Neural cell (in vitro differentiated cells): ENCODE results near the gene CPM. TPM values are rescaled to one million over a fixed set of nuclear protein-coding genes. Genes with fewer than 3 reads are reported as not detected.
"Not testable (repeated sequence)": the region's sequence is repeated elsewhere in the genome, so short reads cannot be mapped to it uniquely, and the experiment has no call there.

Experiments
- H2AFZ ChIP-seq: fragments of 200-600, 300-800 bp; sonication (generic), shearing (Covaris generic); 2 replicates; pipeline ENCODE4 v1.6.0; 2014; ENCODE audit warnings: low read depth, mild to moderate bottlenecking, antibody characterized with exemption, low read length, moderate library complexity
- H3F3A ChIP-seq: fragments of 200-600 bp; shearing (Covaris generic); 2 replicates; pipeline ENCODE4 v1.6.1; 2016; ENCODE audit warnings: mild to moderate bottlenecking, moderate library complexity, mixed read lengths, antibody characterized with exemption, low read length; ENCODE audit not compliant: insufficient read depth, poor library complexity, severe bottlenecking
- H3K27ac ChIP-seq: fragments of 200-600, 300-800 bp; sonication (generic), shearing (Covaris generic); 2 replicates; pipeline ENCODE4 v1.5.1; 2014; ENCODE audit warnings: mild to moderate bottlenecking, low read length, moderate library complexity
- H3K27me3 ChIP-seq: fragments of 300-800, 200-600 bp; sonication (generic), shearing (Covaris generic); 2 replicates; pipeline ENCODE4 v1.6.0; 2014; ENCODE audit warnings: mild to moderate bottlenecking, low read depth, low read length, moderate library complexity; ENCODE audit not compliant: insufficient read depth
- H3K36me3 ChIP-seq: fragments of 300-800, 200-600 bp; sonication (generic), shearing (Covaris generic); 2 replicates; pipeline ENCODE4 v1.5.1; 2014; ENCODE audit warnings: mild to moderate bottlenecking, antibody characterized with exemption, low read length, moderate library complexity; ENCODE audit not compliant: insufficient read depth
- H3K4me2 ChIP-seq: fragments of 300-800, 200-600 bp; sonication (generic), shearing (Covaris generic); 2 replicates; pipeline ENCODE4 v1.6.0; 2014; ENCODE audit warnings: mild to moderate bottlenecking, low read length
- H3K4me3 ChIP-seq: fragments of 300-800, 200-600 bp; sonication (generic), shearing (Covaris generic); 2 replicates; pipeline ENCODE4 v1.5.1; 2014; ENCODE audit warnings: mild to moderate bottlenecking, low read length, moderate library complexity
- H3K79me2 ChIP-seq: fragments of 200-600 bp; shearing (Covaris generic); replicated peaks from 2 replicates; pipeline ENCODE4 v1.6.0; 2014; ENCODE audit warnings: mild to moderate bottlenecking, low read length, moderate library complexity; ENCODE audit not compliant: insufficient read depth
- H3K9ac ChIP-seq: fragments of 300-800, 200-600 bp; sonication (generic), shearing (Covaris generic); 2 replicates; pipeline ENCODE4 v1.6.1; 2016; ENCODE audit warnings: mild to moderate bottlenecking, low read length, mixed read lengths
- H3K9me2 ChIP-seq: fragments of 200-600 bp; shearing (Covaris generic); 2 replicates; pipeline ENCODE4 v1.6.1; 2016; ENCODE audit warnings: mild to moderate bottlenecking, low read length, mixed read lengths; ENCODE audit not compliant: insufficient read depth
- H3K9me3 ChIP-seq: fragments of 200-600, 300-800 bp; sonication (generic), shearing (Covaris generic); 2 replicates; pipeline ENCODE4 v1.6.1; 2016; ENCODE audit warnings: mild to moderate bottlenecking, mixed run types, low read length, moderate library complexity, mixed read lengths
- H4K20me1 ChIP-seq: fragments of 200-600 bp; shearing (Covaris generic); 2 replicates; pipeline ENCODE4 v1.6.1; 2016; ENCODE audit warnings: mild to moderate bottlenecking, mixed run types; ENCODE audit not compliant: insufficient read depth
- EP300 ChIP-seq: fragments of 450-650 bp; conservative IDR thresholded peaks from 2 replicates; pipeline ENCODE4 v1.6.1; 2014; ENCODE audit warnings: antibody characterized with exemption, mild to moderate bottlenecking, moderate library complexity; ENCODE audit not compliant: poor library complexity, severe bottlenecking
- EZH2 ChIP-seq: fragments of 200-600, 300-800 bp; shearing (Covaris generic), sonication (generic); IDR thresholded peaks from 2 replicates; pipeline ENCODE4 v1.6.1; 2014; ENCODE audit warnings: antibody characterized with exemption, low read length, borderline replicate concordance, mild to moderate bottlenecking; ENCODE audit not compliant: insufficient read depth, poor library complexity, severe bottlenecking
- MXI1 ChIP-seq: fragments of 450-650 bp; conservative IDR thresholded peaks from 2 replicates; pipeline ENCODE4 v1.6.1; 2014; ENCODE audit warnings: antibody characterized with exemption, mild to moderate bottlenecking; ENCODE audit not compliant: poor library complexity, severe bottlenecking
- POLR2AphosphoS5 ChIP-seq: IDR thresholded peaks from 2 replicates; pipeline ENCODE4 v1.6.1; 2012
- RAD21 ChIP-seq: fragments of 450-650 bp; conservative IDR thresholded peaks from 2 replicates; pipeline ENCODE4 v1.6.1; 2014; ENCODE audit warnings: antibody characterized with exemption, mild to moderate bottlenecking, moderate library complexity
- SMC3 ChIP-seq: fragments of 450-650 bp; conservative IDR thresholded peaks from 2 replicates; pipeline ENCODE4 v1.6.1; 2014; ENCODE audit warnings: antibody characterized with exemption, mild to moderate bottlenecking, moderate library complexity; ENCODE audit not compliant: poor library complexity
- TAF1 ChIP-seq: IDR thresholded peaks from 2 replicates; pipeline ENCODE4 v1.6.1; 2012; ENCODE audit warnings: low read depth
- polyA plus RNA-seq: library from polyadenylated mRNA; depleted of rRNA; stranded (reverse); fragments of >200 nt; gene quantifications from 2 replicates; pipeline ENCODE4 v1.2.3, GENCODE V29; 2014
- TF ChIP-seq, protein P1 (sequence below): fragments of 450-650 bp; IDR thresholded peaks from 2 replicates; pipeline ENCODE4 v1.5.1; 2014; ENCODE audit warnings: antibody characterized with exemption, mild to moderate bottlenecking, moderate library complexity; ENCODE audit not compliant: poor library complexity, severe bottlenecking
- TF ChIP-seq, protein P2 (sequence below): IDR thresholded peaks from 2 replicates; pipeline ENCODE4 v1.6.1; 2012; ENCODE audit warnings: borderline replicate concordance

Gene CPM
- polyA plus RNA-seq, 1 donor from 2014 or later: not detected

DNA sequence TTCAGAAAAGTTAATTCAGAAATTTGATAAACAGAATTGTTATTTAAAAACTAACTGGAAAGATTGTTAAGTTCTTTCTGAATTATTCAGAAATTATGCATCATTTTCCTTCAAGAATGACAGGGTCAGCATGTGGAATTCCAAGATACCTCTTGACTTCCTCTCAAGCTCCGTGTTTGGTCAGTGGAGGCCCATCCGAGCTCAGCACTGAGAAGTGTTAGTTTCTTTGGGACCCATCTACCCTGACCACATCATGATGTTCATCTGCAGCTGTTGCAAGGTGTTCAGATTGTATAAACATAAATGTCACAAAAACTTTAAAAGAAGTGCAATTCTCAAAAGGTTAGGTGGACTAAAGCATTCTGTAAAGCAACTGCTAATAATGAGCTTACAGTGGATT is 91.3 kb downstream of the CPM start:
- no peak overlapping the region for H3K4me3 ChIP-seq
- no peaks in the 10 kb centered on the region for H3F3A ChIP-seq
- H3K27me3 ChIP-seq: no peaks in the 10 kb centered on the region
- H3K9me3 ChIP-seq: no peaks in the 10 kb centered on the region
- no peaks in the 10 kb centered on the region for H3K79me2 ChIP-seq
- no peaks in the 10 kb centered on the region for H4K20me1 ChIP-seq
- no peak overlapping the region for H3K27ac ChIP-seq
- no peaks in the 10 kb centered on the region for H3K9me2 ChIP-seq
- no peak overlapping the region for H2AFZ ChIP-seq
- TF ChIP-seq EP300: no peak
- TF ChIP-seq, protein P1, sequence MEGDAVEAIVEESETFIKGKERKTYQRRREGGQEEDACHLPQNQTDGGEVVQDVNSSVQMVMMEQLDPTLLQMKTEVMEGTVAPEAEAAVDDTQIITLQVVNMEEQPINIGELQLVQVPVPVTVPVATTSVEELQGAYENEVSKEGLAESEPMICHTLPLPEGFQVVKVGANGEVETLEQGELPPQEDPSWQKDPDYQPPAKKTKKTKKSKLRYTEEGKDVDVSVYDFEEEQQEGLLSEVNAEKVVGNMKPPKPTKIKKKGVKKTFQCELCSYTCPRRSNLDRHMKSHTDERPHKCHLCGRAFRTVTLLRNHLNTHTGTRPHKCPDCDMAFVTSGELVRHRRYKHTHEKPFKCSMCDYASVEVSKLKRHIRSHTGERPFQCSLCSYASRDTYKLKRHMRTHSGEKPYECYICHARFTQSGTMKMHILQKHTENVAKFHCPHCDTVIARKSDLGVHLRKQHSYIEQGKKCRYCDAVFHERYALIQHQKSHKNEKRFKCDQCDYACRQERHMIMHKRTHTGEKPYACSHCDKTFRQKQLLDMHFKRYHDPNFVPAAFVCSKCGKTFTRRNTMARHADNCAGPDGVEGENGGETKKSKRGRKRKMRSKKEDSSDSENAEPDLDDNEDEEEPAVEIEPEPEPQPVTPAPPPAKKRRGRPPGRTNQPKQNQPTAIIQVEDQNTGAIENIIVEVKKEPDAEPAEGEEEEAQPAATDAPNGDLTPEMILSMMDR: no peak
- TF ChIP-seq SMC3: no peak
- no peak for TF ChIP-seq RAD21
- no peak for TF ChIP-seq EZH2
- no peak overlapping the region for H3K9ac ChIP-seq
- no peak overlapping the region for H3K4me2 ChIP-seq
- peaks cover 25% of the 10 kb centered on the region for H3K36me3 ChIP-seq

DNA sequence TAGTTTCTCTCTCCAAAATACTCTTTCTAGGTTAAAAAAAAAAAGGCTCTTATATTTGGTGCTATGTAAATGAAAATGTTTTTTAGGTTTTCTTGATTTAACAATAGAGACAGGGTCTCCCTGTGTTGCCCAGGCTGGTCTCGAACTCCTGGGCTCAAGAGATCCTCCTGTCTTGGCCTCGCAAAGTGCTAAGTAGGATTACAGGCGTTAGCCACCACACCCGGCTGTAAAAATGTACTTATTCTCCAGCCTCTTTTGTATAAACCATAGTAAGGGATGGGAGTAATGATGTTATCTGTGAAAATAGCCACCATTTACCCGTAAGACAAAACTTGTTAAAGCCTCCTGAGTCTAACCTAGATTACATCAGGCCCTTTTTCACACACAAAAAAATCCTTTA is 91.8 kb downstream of the CPM start:
- not testable (repeated sequence) for H3K9ac ChIP-seq, H3K27me3 ChIP-seq, H3K9me2 ChIP-seq, H4K20me1 ChIP-seq, H3K79me2 ChIP-seq, H3F3A ChIP-seq, H3K4me3 ChIP-seq, H2AFZ ChIP-seq, H3K27ac ChIP-seq, H3K4me2 ChIP-seq, H3K9me3 ChIP-seq
- peaks cover 25% of the 10 kb centered on the region for H3K36me3 ChIP-seq

DNA sequence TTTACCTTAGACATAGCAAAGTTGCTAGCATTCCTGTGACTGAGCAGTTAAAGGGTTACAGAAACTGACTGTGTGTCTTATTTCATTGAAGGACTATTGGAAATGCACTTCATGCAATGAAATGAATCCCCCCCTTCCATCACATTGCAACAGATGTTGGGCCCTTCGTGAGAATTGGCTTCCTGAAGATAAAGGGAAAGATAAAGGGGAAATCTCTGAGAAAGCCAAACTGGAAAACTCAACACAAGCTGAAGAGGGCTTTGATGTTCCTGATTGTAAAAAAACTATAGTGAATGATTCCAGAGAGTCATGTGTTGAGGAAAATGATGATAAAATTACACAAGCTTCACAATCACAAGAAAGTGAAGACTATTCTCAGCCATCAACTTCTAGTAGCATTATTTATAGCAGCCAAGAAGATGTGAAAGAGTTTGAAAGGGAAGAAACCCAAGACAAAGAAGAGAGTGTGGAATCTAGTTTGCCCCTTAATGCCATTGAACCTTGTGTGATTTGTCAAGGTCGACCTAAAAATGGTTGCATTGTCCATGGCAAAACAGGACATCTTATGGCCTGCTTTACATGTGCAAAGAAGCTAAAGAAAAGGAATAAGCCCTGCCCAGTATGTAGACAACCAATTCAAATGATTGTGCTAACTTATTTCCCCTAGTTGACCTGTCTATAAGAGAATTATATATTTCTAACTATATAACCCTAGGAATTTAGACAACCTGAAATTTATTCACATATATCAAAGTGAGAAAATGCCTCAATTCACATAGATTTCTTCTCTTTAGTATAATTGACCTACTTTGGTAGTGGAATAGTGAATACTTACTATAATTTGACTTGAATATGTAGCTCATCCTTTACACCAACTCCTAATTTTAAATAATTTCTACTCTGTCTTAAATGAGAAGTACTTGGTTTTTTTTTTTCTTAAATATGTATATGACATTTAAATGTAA is 93.5 kb downstream of the CPM start:
- Histone ChIP-seq H4K20me1 (no peaks in the 10 kb centered on the region), H3K79me2 (no peaks in the 10 kb centered on the region)

More for the DNA sequence above, 93.5 kb downstream of the CPM start:
- Histone ChIP-seq H2AFZ (no peak overlapping the region), H3K4me3 (no peak overlapping the region), H3K4me2 (no peak overlapping the region), H3K36me3 (peaks cover 25% of the 10 kb centered on the region), H3F3A (no peaks in the 10 kb centered on the region), H3K27ac (no peak overlapping the region), H3K27me3 (no peaks in the 10 kb centered on the region), H3K9me3 (no peaks in the 10 kb centered on the region), H3K9me2 (no peaks in the 10 kb centered on the region), H3K9ac (no peak overlapping the region)
- TF ChIP-seq, protein P1: no peak
- TF ChIP-seq, protein P2, sequence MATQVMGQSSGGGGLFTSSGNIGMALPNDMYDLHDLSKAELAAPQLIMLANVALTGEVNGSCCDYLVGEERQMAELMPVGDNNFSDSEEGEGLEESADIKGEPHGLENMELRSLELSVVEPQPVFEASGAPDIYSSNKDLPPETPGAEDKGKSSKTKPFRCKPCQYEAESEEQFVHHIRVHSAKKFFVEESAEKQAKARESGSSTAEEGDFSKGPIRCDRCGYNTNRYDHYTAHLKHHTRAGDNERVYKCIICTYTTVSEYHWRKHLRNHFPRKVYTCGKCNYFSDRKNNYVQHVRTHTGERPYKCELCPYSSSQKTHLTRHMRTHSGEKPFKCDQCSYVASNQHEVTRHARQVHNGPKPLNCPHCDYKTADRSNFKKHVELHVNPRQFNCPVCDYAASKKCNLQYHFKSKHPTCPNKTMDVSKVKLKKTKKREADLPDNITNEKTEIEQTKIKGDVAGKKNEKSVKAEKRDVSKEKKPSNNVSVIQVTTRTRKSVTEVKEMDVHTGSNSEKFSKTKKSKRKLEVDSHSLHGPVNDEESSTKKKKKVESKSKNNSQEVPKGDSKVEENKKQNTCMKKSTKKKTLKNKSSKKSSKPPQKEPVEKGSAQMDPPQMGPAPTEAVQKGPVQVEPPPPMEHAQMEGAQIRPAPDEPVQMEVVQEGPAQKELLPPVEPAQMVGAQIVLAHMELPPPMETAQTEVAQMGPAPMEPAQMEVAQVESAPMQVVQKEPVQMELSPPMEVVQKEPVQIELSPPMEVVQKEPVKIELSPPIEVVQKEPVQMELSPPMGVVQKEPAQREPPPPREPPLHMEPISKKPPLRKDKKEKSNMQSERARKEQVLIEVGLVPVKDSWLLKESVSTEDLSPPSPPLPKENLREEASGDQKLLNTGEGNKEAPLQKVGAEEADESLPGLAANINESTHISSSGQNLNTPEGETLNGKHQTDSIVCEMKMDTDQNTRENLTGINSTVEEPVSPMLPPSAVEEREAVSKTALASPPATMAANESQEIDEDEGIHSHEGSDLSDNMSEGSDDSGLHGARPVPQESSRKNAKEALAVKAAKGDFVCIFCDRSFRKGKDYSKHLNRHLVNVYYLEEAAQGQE: no peak
- TF ChIP-seq EP300 (no peak), MXI1 (no peak), RAD21 (no peak), TAF1 (no peak), EZH2 (no peak), POLR2AphosphoS5 (no peak), SMC3 (no peak)
